ENCODE measurements around the gene CYB5D1. TPM values are rescaled to one million over a fixed set of nuclear protein-coding genes. Genes with fewer than 3 reads are reported as not detected.

CYB5D1 gene
- total RNA-seq, 1 experiment from 2014 or later: 8.5 TPM

DNA sequence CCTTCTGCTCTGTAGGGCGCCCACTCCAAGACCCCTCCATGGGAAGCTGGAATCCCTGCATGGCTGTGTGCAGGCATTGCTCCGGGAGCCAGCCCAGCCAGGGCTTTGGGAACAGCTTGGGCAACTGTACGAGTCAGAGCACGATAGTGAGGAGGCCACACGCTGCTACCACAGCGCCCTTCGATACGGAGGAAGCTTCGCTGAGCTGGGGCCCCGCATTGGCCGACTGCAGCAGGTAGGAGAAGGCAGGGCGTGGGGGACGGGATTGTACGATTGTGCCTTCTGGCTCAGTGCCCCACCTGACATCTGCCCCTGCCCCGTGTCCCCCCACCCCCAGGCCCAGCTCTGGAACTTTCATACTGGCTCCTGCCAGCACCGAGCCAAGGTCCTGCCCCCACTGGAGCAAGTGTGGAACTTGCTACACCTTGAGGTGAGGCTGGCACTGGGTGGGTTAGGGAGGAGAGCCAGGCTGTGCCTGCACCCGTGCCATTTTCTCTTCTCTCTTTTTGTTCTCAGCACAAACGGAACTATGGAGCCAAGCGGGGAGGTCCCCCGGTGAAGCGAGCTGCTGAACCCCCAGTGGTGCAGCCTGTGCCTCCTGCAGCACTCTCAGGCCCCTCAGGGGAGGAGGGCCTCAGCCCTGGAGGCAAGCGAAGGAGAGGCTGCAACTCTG lies 11.6 kb upstream of the CYB5D1 start:
- Histone ChIP-seq H3K4me3 (ENCODE audit: low read length) (no peak overlapping the region), H3K27ac (ENCODE audit: low read length) (no peak overlapping the region), H3K4me2 (ENCODE audit: low read depth, low read length, poor library complexity, severe bottlenecking) (no peak overlapping the region), H2AFZ (ENCODE audit: low read length) (no peak overlapping the region), H3K4me1 (ENCODE audit: low read length) (peaks cover 33% of the 10 kb centered on the region), H3K9ac (ENCODE audit: low read length) (no peak overlapping the region), H4K20me1 (ENCODE audit: insufficient read depth, low read depth, low read length) (peaks cover 8% of the 10 kb centered on the region; the same call in 1 of the 2 replicates), H3K79me2 (ENCODE audit: low read length) (peaks cover 26% of the 10 kb centered on the region), H3K36me3 (ENCODE audit: insufficient read depth, low read length) (peaks cover 3% of the 10 kb centered on the region; the same call in 1 of the 2 replicates), H3K9me3 (ENCODE audit: low read length) (no peaks in the 10 kb centered on the region), H3K9me2 (replicated peaks; ENCODE audit: insufficient read depth, low read length) (no peaks in the 10 kb centered on the region), H3K27me3 (ENCODE audit: low read length) (no peaks in the 10 kb centered on the region)
- DNase-seq: no peak

GRCh38 chr17:7846765-7847661 lies 10.8 kb upstream of the CYB5D1 start:
- no peak overlapping the region for H3K27ac ChIP-seq (ENCODE audit: low read length)
- no peak for DNase-seq
- H4K20me1 ChIP-seq (ENCODE audit: insufficient read depth, low read depth, low read length): peaks cover 8% of the 10 kb centered on the region; the same call in 1 of the 2 replicates
- H3K9me2 ChIP-seq (replicated peaks; ENCODE audit: insufficient read depth, low read length): no peaks in the 10 kb centered on the region
- peaks cover 36% of the 10 kb centered on the region for H3K4me1 ChIP-seq (ENCODE audit: low read length)
- no peak overlapping the region for H2AFZ ChIP-seq (ENCODE audit: low read length)
- H3K36me3 ChIP-seq (ENCODE audit: insufficient read depth, low read length): peaks cover 6% of the 10 kb centered on the region; the same call in 1 of the 2 replicates
- H3K4me2 ChIP-seq (ENCODE audit: low read depth, low read length, poor library complexity, severe bottlenecking): no peak overlapping the region
- H3K27me3 ChIP-seq (ENCODE audit: low read length): no peaks in the 10 kb centered on the region
- peaks cover 24% of the 10 kb centered on the region for H3K79me2 ChIP-seq (ENCODE audit: low read length)
- H3K9me3 ChIP-seq (ENCODE audit: low read length): no peaks in the 10 kb centered on the region
- H3K9ac ChIP-seq (ENCODE audit: low read length): no peak overlapping the region
- H3K4me3 ChIP-seq (ENCODE audit: low read length): no peak overlapping the region

- no peaks in the 10 kb centered on the region for H3K27me3 ChIP-seq (ENCODE audit: low read length)
- no peak overlapping the region for H2AFZ ChIP-seq (ENCODE audit: low read length)
- H3K4me2 ChIP-seq (ENCODE audit: low read depth, low read length, poor library complexity, severe bottlenecking): no peak overlapping the region
- H3K4me3 ChIP-seq (ENCODE audit: low read length): no peak overlapping the region
- peaks cover 8% of the 10 kb centered on the region; the same call in 1 of the 2 replicates for H4K20me1 ChIP-seq (ENCODE audit: insufficient read depth, low read depth, low read length)
- H3K9me2 ChIP-seq (replicated peaks; ENCODE audit: insufficient read depth, low read length): no peaks in the 10 kb centered on the region
- peaks cover 37% of the 10 kb centered on the region for H3K4me1 ChIP-seq (ENCODE audit: low read length)
- peaks cover 29% of the 10 kb centered on the region for H3K79me2 ChIP-seq (ENCODE audit: low read length)
- H3K9me3 ChIP-seq (ENCODE audit: low read length): no peaks in the 10 kb centered on the region
- H3K9ac ChIP-seq (ENCODE audit: low read length): no peak overlapping the region
- H3K27ac ChIP-seq (ENCODE audit: low read length): no peak overlapping the region
- DNase-seq: no peak
- H3K36me3 ChIP-seq (ENCODE audit: insufficient read depth, low read length): peaks cover 17% of the 10 kb centered on the region; the same call in 1 of the 2 replicates
Measured at GRCh38 chr17:7848131-7848579, 9.6 kb upstream of the CYB5D1 start.

GRCh38 chr17:7848739-7849129 lies 9.1 kb upstream of the CYB5D1 start:
- Histone ChIP-seq H3K4me3 (ENCODE audit: low read length) (no peak overlapping the region), H3K36me3 (ENCODE audit: insufficient read depth, low read length) (peaks cover 17% of the 10 kb centered on the region; the same call in 1 of the 2 replicates), H3K79me2 (ENCODE audit: low read length) (peaks cover 27% of the 10 kb centered on the region)

GRCh38 chr17:7849130-7849750 lies 8.6 kb upstream of the CYB5D1 start:
- H2AFZ ChIP-seq (ENCODE audit: low read length): no peak overlapping the region
- H3K9me3 ChIP-seq (ENCODE audit: low read length): no peaks in the 10 kb centered on the region
- DNase-seq: no peak
- no peak overlapping the region for H3K4me3 ChIP-seq (ENCODE audit: low read length)
- H3K9me2 ChIP-seq (replicated peaks; ENCODE audit: insufficient read depth, low read length): no peaks in the 10 kb centered on the region
- peaks cover 37% of the 10 kb centered on the region for H3K4me1 ChIP-seq (ENCODE audit: low read length)
- no peaks in the 10 kb centered on the region for H3K27me3 ChIP-seq (ENCODE audit: low read length)
- peaks cover 8% of the 10 kb centered on the region; the same call in 1 of the 2 replicates for H4K20me1 ChIP-seq (ENCODE audit: insufficient read depth, low read depth, low read length)
- peaks cover 24% of the 10 kb centered on the region for H3K79me2 ChIP-seq (ENCODE audit: low read length)
- peaks cover 17% of the 10 kb centered on the region; the same call in 1 of the 2 replicates for H3K36me3 ChIP-seq (ENCODE audit: insufficient read depth, low read length)
- H3K9ac ChIP-seq (ENCODE audit: low read length): no peak overlapping the region
- no peak overlapping the region for H3K27ac ChIP-seq (ENCODE audit: low read length)
- H3K4me2 ChIP-seq (ENCODE audit: low read depth, low read length, poor library complexity, severe bottlenecking): peak overlapping the region; percentile 81

More at GRCh38 chr17:7848739-7849129, 9.1 kb upstream of the CYB5D1 start:
- Histone ChIP-seq H3K4me1 (ENCODE audit: low read length) (peaks cover 37% of the 10 kb centered on the region), H3K27ac (ENCODE audit: low read length) (no peak overlapping the region), H3K9me2 (replicated peaks; ENCODE audit: insufficient read depth, low read length) (no peaks in the 10 kb centered on the region), H3K27me3 (ENCODE audit: low read length) (no peaks in the 10 kb centered on the region), H2AFZ (ENCODE audit: low read length) (no peak overlapping the region), H4K20me1 (ENCODE audit: insufficient read depth, low read depth, low read length) (peaks cover 8% of the 10 kb centered on the region; the same call in 1 of the 2 replicates), H3K9me3 (ENCODE audit: low read length) (no peaks in the 10 kb centered on the region), H3K4me2 (ENCODE audit: low read depth, low read length, poor library complexity, severe bottlenecking) (no peak overlapping the region), H3K9ac (ENCODE audit: low read length) (no peak overlapping the region)
- DNase-seq: no peak

DNA sequence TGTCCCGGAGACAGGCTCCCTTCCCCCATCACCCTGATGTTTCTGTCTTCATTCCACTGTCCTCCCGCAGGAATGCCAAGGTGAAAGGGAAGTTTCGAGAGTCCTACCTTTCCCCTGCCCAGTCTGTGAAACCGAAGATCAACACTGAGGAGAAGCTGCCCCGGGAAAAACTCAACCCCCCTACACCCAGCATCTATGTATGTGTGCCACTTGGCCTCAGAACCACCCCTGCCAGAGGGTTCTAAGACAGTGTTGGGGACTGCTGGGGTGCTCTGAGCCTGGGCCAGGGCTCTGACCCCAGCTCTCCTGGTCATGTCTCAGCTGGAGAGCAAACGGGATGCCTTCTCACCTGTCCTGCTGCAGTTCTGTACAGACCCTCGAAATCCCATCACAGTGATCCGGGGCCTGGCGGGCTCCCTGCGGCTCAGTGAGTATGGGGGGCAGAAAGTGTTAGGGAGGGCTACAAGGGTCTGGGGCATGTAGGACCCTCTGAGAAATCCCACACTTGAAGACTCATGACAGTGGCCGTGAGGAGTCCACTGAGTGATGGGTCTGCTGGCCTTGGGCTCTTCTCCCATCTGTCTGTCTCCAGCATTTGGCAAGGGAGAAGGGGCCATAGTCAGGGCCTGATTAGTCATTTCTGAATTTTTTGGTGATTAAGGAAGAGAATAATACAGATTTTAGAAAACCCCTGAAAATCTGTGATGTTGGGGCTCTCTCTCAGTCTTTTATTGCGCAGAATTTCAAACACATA lies 7.9 kb upstream of the CYB5D1 start:
- Histone ChIP-seq H3K4me1 (ENCODE audit: low read length) (peaks cover 40% of the 10 kb centered on the region), H3K9ac (ENCODE audit: low read length) (peak overlapping the region; percentile 66; the same call in 1 of the 2 replicates), H2AFZ (ENCODE audit: low read length) (no peak overlapping the region), H3K4me3 (ENCODE audit: low read length) (no peak overlapping the region), H3K4me2 (ENCODE audit: low read depth, low read length, poor library complexity, severe bottlenecking) (peak overlapping the region; percentile 81), H4K20me1 (ENCODE audit: insufficient read depth, low read depth, low read length) (peaks cover 8% of the 10 kb centered on the region; the same call in 1 of the 2 replicates), H3K36me3 (ENCODE audit: insufficient read depth, low read length) (peaks cover 17% of the 10 kb centered on the region; the same call in 1 of the 2 replicates), H3K27me3 (ENCODE audit: low read length) (no peaks in the 10 kb centered on the region), H3K9me3 (ENCODE audit: low read length) (no peaks in the 10 kb centered on the region), H3K79me2 (ENCODE audit: low read length) (peaks cover 19% of the 10 kb centered on the region), H3K27ac (ENCODE audit: low read length) (no peak overlapping the region), H3K9me2 (replicated peaks; ENCODE audit: insufficient read depth, low read length) (no peaks in the 10 kb centered on the region)
- DNase-seq: no peak

- no peak overlapping the region for H2AFZ ChIP-seq (ENCODE audit: low read length)
- H3K4me3 ChIP-seq (ENCODE audit: low read length): peak overlapping the region; percentile 68
- no peak for DNase-seq
- no peaks in the 10 kb centered on the region for H4K20me1 ChIP-seq (ENCODE audit: insufficient read depth, low read depth, low read length)
- peak overlapping the region; percentile 35; the same call in 1 of the 2 replicates for H3K27ac ChIP-seq (ENCODE audit: low read length)
- H3K4me2 ChIP-seq (ENCODE audit: low read depth, low read length, poor library complexity, severe bottlenecking): peak overlapping the region; percentile 81
- peaks cover 17% of the 10 kb centered on the region; the same call in 1 of the 2 replicates for H3K36me3 ChIP-seq (ENCODE audit: insufficient read depth, low read length)
- H3K79me2 ChIP-seq (ENCODE audit: low read length): peaks cover 10% of the 10 kb centered on the region; the same call in 1 of the 2 replicates
- H3K27me3 ChIP-seq (ENCODE audit: low read length): no peaks in the 10 kb centered on the region
- peaks cover 41% of the 10 kb centered on the region for H3K4me1 ChIP-seq (ENCODE audit: low read length)
- no peaks in the 10 kb centered on the region for H3K9me3 ChIP-seq (ENCODE audit: low read length)
- no peaks in the 10 kb centered on the region for H3K9me2 ChIP-seq (replicated peaks; ENCODE audit: insufficient read depth, low read length)
- peak overlapping the region; percentile 66 for H3K9ac ChIP-seq (ENCODE audit: low read length)
Measured at GRCh38 chr17:7850701-7851437, 6.9 kb upstream of the CYB5D1 start.
